Fibroblast of gingiva (primary cell): ENCODE measurements around the gene USP17L25.
"Not testable (repeated sequence)": the region's sequence is repeated elsewhere in the genome, so short reads cannot be mapped to it uniquely, and the experiment has no call there.

ENCODE experiments used
- DNase-seq: peaks from one replicate; pipeline ENCODE4 v3.0.0-alpha.2; 2011; ENCODE audit warnings: low read depth

The USP17L25 gene, protein sequence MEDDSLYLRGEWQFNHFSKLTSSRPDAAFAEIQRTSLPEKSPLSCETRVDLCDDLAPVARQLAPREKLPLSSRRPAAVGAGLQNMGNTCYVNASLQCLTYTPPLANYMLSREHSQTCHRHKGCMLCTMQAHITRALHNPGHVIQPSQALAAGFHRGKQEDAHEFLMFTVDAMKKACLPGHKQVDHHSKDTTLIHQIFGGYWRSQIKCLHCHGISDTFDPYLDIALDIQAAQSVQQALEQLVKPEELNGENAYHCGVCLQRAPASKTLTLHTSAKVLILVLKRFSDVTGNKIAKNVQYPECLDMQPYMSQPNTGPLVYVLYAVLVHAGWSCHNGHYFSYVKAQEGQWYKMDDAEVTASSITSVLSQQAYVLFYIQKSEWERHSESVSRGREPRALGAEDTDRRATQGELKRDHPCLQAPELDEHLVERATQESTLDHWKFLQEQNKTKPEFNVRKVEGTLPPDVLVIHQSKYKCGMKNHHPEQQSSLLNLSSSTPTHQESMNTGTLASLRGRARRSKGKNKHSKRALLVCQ

DNA sequence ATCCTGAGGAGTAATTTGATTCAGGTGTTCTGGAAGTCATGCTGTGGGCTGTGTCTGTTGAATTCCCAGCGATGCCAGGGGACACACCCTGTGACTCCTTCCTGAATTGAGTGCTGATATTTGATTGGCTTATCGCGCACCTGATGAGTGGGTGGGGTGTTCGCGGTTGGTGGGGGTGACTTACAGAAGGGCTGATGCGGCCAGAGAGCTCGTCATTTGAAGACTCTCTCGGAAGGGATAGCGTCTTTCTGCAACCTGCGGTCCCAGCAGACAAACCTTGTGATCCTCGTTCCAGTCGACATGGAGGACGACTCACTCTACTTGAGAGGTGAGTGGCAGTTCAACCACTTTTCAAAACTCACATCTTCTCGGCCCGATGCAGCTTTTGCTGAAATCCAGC lies at the start of gene USP17L25:
TSS of gene USP17L25 (plus strand) at position 301 of the 400 bp plus-strand sequence. CDS start at position 301, 0 bp downstream.
- not testable (repeated sequence) for DNase-seq

GRCh38 chr4:9324191-9324590 lies 5.5 kb upstream of the USP17L25 start:
- not testable (repeated sequence) for DNase-seq

DNA sequence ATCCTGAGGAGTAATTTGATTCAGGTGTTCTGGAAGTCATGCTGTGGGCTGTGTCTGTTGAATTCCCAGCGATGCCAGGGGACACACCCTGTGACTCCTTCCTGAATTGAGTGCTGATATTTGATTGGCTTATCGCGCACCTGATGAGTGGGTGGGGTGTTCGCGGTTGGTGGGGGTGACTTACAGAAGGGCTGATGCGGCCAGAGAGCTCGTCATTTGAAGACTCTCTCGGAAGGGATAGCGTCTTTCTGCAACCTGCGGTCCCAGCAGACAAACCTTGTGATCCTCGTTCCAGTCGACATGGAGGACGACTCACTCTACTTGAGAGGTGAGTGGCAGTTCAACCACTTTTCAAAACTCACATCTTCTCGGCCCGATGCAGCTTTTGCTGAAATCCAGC lies 4.8 kb upstream of the USP17L25 start, which contains the start of gene USP17L24:
TSS of gene USP17L24 (plus strand) at position 301 of the 400 bp plus-strand sequence. CDS start at position 301, 0 bp downstream.
- not testable (repeated sequence) for DNase-seq

DNA sequence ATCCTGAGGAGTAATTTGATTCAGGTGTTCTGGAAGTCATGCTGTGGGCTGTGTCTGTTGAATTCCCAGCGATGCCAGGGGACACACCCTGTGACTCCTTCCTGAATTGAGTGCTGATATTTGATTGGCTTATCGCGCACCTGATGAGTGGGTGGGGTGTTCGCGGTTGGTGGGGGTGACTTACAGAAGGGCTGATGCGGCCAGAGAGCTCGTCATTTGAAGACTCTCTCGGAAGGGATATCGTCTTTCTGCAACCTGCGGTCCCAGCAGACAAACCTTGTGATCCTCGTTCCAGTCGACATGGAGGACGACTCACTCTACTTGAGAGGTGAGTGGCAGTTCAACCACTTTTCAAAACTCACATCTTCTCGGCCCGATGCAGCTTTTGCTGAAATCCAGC lies 4.6 kb downstream of the USP17L25 start, which contains the start of gene USP17L26:
TSS of gene USP17L26 (plus strand) at position 301 of the 400 bp plus-strand sequence. CDS start at position 301, 0 bp downstream.
- DNase-seq: not testable (repeated sequence)

- DNase-seq: not testable (repeated sequence)
These were observed 9.4 kb downstream of the USP17L25 start, which contains the start of gene USP17L5 for GRCh38 chr4:9339103-9339502. USP17L5 (plus strand) TSS chr4:9339403; CDS start chr4:9339403, 0 bp downstream.

DNA sequence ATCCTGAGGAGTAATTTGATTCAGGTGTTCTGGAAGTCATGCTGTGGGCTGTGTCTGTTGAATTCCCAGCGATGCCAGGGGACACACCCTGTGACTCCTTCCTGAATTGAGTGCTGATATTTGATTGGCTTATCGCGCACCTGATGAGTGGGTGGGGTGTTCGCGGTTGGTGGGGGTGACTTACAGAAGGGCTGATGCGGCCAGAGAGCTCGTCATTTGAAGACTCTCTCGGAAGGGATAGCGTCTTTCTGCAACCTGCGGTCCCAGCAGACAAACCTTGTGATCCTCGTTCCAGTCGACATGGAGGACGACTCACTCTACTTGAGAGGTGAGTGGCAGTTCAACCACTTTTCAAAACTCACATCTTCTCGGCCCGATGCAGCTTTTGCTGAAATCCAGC lies 14.1 kb downstream of the USP17L25 start, which contains the start of gene USP17L27:
TSS of gene USP17L27 (plus strand) at position 301 of the 400 bp plus-strand sequence. CDS start at position 301, 0 bp downstream.
- DNase-seq: not testable (repeated sequence)

GRCh38 chr4:9348593-9348992 lies 18.9 kb downstream of the USP17L25 start, which contains the start of gene USP17L28:
USP17L28 (plus strand) TSS chr4:9348893; CDS start chr4:9348893, 0 bp downstream.
- DNase-seq: not testable (repeated sequence)

- not testable (repeated sequence) for DNase-seq
These were observed 21.2 kb downstream of the USP17L25 start for GRCh38 chr4:9350866-9351265.

DNA sequence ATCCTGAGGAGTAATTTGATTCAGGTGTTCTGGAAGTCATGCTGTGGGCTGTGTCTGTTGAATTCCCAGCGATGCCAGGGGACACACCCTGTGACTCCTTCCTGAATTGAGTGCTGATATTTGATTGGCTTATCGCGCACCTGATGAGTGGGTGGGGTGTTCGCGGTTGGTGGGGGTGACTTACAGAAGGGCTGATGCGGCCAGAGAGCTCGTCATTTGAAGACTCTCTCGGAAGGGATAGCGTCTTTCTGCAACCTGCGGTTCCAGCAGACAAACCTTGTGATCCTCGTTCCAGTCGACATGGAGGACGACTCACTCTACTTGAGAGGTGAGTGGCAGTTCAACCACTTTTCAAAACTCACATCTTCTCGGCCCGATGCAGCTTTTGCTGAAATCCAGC lies 23.6 kb downstream of the USP17L25 start, which contains the start of gene USP17L29:
TSS of gene USP17L29 (plus strand) at position 301 of the 400 bp plus-strand sequence. CDS start at position 301, 0 bp downstream.
- DNase-seq: not testable (repeated sequence)

- not testable (repeated sequence) for DNase-seq
These were observed 33.1 kb downstream of the USP17L25 start, which contains the start of gene USP17L30 for GRCh38 chr4:9362829-9363228. USP17L30 (plus strand) TSS chr4:9363129; CDS start chr4:9363129, 0 bp downstream.

GRCh38 chr4:9379881-9380280 lies 50.2 kb downstream of the USP17L25 start:
- not testable (repeated sequence) for DNase-seq
